ENCODE measurements around the gene MTA3.

DNA sequence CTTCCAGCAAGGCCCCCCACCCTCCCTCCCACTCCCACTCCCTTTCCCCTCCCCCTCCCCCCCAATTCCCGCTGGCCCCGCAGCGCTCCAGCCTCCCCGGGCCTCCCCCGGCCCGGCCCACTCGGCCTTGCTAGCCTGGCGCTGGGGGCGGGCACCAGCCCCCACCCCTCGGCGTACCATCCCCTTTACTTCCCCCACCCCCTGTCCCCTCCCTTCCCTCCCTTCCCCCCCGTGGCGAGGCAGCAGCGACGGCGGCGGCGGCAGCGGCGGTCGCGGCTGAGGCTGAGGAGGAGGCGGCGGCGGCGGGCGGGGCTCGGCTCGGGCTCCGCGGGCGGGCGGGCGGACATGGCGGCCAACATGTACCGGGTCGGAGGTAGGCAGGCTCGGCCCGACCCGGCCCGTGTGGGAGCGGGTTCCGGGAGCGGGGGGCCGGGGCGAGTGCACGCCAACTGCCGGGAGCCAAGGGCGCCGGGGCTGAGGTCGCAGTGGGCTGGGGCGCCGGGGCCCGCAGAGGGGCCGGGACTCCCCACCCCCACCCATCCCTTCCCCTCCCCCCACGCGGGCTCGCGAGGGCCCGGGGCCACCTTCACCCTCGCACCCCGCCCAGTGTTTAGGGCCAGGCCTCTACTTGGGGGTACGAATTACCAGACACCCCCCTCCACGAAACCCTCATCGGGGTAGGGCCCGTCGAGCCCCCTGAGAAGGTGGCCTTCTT, at the start of gene MTA3:
- TF ChIP-seq EZH2 (IDR thresholded peaks at IDR 0.05; ENCODE audit: borderline replicate concordance, low read length): no peak
- TF ChIP-seq, protein P1, sequence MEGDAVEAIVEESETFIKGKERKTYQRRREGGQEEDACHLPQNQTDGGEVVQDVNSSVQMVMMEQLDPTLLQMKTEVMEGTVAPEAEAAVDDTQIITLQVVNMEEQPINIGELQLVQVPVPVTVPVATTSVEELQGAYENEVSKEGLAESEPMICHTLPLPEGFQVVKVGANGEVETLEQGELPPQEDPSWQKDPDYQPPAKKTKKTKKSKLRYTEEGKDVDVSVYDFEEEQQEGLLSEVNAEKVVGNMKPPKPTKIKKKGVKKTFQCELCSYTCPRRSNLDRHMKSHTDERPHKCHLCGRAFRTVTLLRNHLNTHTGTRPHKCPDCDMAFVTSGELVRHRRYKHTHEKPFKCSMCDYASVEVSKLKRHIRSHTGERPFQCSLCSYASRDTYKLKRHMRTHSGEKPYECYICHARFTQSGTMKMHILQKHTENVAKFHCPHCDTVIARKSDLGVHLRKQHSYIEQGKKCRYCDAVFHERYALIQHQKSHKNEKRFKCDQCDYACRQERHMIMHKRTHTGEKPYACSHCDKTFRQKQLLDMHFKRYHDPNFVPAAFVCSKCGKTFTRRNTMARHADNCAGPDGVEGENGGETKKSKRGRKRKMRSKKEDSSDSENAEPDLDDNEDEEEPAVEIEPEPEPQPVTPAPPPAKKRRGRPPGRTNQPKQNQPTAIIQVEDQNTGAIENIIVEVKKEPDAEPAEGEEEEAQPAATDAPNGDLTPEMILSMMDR (conservative IDR thresholded peaks at IDR 0.05 in 1 of 2, IDR thresholded peaks at IDR 0.05 in 1 of 2; ENCODE audit: extremely low read depth in 1 of 2, insufficient read depth in 1 of 2, low read depth in 1 of 2, low read length in 2 of 2): no peak
